ENCODE results near the gene SRBD1.
A peak's percentile ranks its signal among the peaks of the same experiment; 100 is the strongest.

Gene SRBD1

DNA sequence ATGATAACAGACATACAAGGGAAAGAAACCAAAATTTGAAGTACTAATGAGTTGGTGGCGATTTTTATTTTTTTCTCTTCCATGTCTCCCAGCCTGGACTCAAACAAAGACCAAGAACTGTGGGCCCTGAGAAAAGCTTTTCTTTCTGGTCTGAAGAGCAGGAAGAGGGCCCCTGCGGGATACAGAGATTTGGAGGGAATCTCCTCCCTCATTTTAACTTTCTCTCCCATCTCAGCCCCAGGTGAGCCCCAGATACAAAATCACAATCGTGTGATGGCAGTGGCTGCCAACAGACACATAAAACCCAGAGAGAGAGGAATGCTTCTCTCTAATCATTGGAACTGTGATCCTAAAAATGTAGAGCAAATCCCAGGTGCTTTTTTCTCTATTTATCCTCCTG is 20.9 kb upstream of the SRBD1 start:
- no peak for DNase-seq (ENCODE audit: low read depth)

GRCh38 chr2:45631319-45631718 is 20.3 kb upstream of the SRBD1 start:
- DNase-seq (ENCODE audit: low read depth) = no peak

GRCh38 chr2:45629971-45630370 is 18.9 kb upstream of the SRBD1 start:
- DNase-seq (ENCODE audit: low read depth) = no peak

DNA sequence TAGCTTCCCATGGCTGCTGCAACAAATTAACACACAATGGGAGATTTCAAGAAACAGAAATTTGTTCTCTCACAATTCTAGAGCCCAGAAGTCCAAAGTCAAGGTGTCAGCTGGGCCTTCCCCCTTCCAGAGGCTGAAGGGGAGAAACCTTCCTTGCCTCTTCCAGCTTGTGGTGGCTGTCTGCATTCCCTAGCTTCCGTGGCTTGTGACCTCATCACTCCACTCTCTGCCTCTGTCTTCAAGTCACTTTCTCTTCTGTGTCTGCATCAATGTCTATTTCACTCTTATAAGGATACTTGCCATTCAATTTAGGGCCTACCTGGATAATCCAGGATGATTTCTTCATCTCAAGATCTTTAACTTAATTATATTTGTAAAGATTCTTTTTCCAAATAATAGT is 16.8 kb upstream of the SRBD1 start:
- peak; percentile 73 for DNase-seq (ENCODE audit: low read depth)

- no peak for DNase-seq (ENCODE audit: low read depth)
Measured at GRCh38 chr2:45626387-45627221, 15.5 kb upstream of the SRBD1 start.

GRCh38 chr2:45625824-45626223 is 14.8 kb upstream of the SRBD1 start:
- DNase-seq (ENCODE audit: low read depth) = no peak

DNA sequence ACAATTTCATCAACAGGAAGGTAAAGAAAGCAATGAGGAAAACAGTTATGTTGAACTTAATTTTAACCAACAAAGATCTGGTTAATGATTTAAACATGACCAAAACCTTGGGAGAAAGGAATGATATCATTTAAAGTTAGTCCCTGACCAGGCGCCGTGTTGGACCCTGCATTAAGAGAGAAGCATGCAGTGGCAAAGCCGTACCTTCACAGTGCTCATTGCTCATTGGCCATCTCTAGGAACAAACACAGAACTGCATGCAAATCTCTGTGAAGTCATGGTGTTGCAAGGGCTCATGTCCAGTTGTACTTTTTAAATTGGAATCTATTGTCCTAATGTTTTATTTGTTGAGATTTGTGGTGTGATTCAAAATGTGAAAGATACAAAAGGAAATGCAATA is 12.0 kb upstream of the SRBD1 start:
- no peak for DNase-seq (ENCODE audit: low read depth)

- DNase-seq (ENCODE audit: low read depth) = no peak
Measured at GRCh38 chr2:45622336-45623075, 11.4 kb upstream of the SRBD1 start.

GRCh38 chr2:45617496-45617895 is 6.4 kb upstream of the SRBD1 start:
- no peak for DNase-seq (ENCODE audit: low read depth)

DNA sequence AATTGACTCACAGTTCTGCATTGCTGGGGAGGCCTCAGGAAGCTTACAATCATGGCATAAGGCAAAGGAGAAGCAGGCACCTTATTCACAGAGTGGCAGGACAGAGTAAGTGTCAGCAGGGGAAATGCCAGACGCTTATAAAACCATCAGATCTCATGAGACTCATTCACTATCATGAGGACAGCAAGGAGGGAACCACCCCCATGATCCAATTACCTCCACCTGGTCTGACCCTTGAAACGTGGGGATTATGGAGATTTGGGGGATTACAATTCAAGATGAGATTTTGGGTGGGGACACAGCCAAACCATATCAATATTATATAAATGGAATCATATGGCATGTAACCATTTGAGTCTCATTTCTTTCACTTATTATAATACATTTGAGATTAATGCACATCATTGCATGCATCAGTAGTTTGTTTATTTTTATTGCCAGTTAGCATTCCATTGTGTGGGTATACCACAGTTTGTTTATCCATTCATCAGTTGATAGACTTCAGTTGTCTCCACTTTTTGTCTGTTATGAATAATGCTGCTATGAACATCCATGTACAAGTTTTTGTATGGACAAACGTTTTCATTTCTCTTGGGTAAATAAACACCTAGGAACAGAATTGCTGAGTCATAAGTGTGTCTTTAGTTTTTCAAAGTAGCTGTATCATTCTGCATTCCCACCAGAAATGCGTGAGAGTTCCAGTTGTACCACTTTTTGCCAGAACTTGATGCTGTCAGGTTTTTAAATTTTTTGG is 5.8 kb upstream of the SRBD1 start:
- peak; percentile 68 for DNase-seq (ENCODE audit: low read depth)

GRCh38 chr2:45614871-45615415 is 3.9 kb upstream of the SRBD1 start:
- DNase-seq (ENCODE audit: low read depth) = no peak

DNA sequence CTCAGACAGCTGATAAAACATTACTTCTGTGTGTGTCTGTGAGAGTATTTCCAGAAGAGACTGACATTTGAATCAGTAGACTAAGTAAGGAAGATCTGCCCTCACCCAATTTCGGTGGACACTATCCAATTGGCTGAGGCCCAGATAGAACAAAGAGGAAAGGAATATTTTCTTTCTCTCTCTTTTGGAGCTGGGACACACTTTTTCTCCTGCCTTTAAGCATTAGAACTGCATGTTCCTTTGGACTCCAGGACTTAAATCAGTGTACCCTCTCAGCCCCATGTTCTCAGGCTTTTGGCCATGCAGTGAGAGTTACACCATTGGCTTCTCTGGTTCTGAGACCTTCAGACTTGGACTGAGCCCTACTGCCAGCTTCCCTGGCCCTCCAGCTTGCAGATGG is 3.3 kb upstream of the SRBD1 start:
- no peak for DNase-seq (ENCODE audit: low read depth)

DNA sequence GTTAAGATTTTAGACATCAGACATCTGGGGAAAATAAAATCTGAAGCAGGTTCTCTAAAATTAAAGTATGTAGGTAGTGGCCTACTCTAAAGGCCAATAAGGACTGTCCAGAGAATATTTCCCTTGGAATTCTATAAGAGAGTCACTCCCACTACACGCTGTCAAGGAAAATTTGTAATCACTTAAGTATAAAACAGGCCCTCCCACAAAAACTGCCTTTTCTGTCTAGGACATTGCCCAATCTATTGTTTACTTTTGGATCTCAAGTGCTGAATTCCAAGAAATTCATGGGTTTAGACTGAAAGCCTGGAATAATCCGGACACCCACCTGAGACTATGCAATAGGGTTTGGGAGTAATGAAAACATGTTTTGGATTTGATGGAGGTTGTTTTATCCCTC is 1.7 kb upstream of the SRBD1 start:
- peak; percentile 22 for DNase-seq (ENCODE audit: low read depth)

DNA sequence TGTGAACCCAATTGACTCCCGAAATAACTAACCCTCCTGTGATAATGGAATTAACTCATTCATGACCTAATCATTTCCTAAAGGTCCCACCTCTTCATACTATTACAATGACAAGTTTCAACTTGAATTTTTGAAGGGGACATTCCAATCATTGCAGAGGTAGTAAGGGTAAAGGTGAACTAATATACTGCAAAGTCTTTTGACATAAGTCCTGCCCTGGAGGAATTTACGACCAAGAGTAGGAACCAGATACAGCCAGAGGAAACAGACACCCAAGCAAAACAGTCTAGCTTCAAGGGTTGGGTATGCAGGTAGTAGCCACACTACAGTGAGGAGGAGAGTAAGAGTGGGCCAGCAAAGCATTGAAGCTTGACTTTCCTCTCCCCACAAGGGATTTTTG is 1.2 kb upstream of the SRBD1 start:
- DNase-seq (ENCODE audit: low read depth) = no peak

GRCh38 chr2:45610281-45611019 is 617 bp downstream of the SRBD1 start:
- DNase-seq (ENCODE audit: low read depth) = peak; percentile 72

GRCh38 chr2:45607701-45608100 is 3.4 kb downstream of the SRBD1 start:
- DNase-seq (ENCODE audit: low read depth) = peak; percentile 43

DNA sequence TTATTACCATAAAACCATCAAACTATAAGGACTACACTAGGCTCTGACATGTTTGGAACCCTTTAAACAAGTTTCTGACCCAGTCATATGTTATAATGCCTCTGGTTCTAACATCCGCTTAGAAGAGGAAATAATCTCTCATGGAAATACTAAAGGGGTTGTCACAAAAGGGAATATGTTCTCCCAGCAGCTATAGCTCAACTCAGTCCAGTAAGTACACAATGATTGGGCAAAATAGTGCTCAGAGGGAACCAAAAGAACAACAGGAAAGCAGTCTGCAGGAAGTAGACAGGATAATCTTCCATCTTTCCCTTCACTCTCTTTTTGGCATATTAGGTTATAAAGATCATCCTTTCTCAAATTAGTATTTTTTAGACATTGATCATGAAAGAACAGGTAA is 4.3 kb downstream of the SRBD1 start:
- DNase-seq (ENCODE audit: low read depth) = no peak

DNA sequence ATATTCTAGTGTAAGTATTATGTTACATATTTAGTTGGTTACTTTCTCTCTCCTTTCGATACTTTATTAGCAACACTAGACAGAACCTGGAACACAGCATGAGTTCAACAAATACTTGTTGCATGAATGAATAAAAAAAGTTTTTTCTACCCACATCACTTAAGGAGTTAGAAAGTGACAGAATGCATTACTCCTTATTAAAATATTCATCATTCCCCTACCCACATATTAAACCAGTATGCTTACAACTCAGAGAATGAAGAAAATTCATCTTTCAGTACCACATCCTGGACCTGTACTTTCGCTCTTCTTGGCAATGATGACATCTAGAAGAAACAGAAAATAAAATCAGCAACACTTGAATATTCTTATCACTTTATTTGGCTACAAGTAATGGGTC is 6.0 kb downstream of the SRBD1 start:
- DNase-seq (ENCODE audit: low read depth) = peak; percentile 31

DNA sequence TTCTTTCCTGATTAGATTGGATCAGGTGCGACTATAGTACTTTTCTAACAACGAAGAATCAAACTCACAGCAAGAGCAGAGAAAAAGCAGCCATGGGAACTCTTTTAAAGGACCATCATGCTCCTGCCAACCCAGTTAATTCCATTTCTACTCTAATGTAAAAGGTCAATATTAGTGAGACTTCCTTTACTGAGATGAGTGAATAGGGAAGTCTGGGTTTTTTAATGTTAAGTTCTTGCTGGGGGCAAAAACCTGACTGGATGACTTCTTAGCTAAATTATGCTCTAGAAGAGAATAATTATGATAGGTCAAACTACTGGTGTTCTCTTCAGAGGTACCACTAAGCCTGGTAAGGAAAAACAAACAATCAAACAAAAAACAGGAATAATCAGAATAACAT is 8.4 kb downstream of the SRBD1 start:
- no peak for DNase-seq (ENCODE audit: low read depth)

GRCh38 chr2:45598545-45598944 is 12.5 kb downstream of the SRBD1 start:
- no peak for DNase-seq (ENCODE audit: low read depth)

- DNase-seq (ENCODE audit: low read depth) = no peak
Measured at GRCh38 chr2:45596761-45597160, 14.3 kb downstream of the SRBD1 start.

Measured in EH (cell line).